Choroid plexus epithelial cell (primary cell): ENCODE measurements around the gene KIAA1755.
"Not testable (repeated sequence)": the region's sequence is repeated elsewhere in the genome, so short reads cannot be mapped to it uniquely, and the experiment has no call there.

Experiments
- DNase-seq: peaks from one replicate; pipeline ENCODE4 v3.0.0-alpha.2; 2010; ENCODE audit warnings: low read depth
- H3K4me3 ChIP-seq: 2 replicates; pipeline ENCODE4 v1.5.1; 2011; ENCODE audit warnings: low read depth, mild to moderate bottlenecking, control low read depth, low read length, moderate library complexity
- CTCF ChIP-seq: conservative IDR thresholded peaks from 2 replicates; pipeline ENCODE4 v1.5.1; 2011; ENCODE audit warnings: low read depth, mild to moderate bottlenecking, control low read depth, inconsistent platforms, low read length, moderate library complexity

Gene KIAA1755

GRCh38 chr20:38248133-38248532 is 12.4 kb downstream of the KIAA1755 start:
- H3K4me3 ChIP-seq = no peak overlapping the region
- no peak for DNase-seq
- TF ChIP-seq CTCF = no peak

- DNase-seq, H3K4me3 ChIP-seq: not testable (repeated sequence)
These were observed 12.8 kb downstream of the KIAA1755 start for GRCh38 chr20:38247725-38248124.

GRCh38 chr20:38247166-38247509 is 13.4 kb downstream of the KIAA1755 start:
- TF ChIP-seq CTCF = no peak
- H3K4me3 ChIP-seq = no peak overlapping the region
- no peak for DNase-seq

GRCh38 chr20:38246357-38247165 is 14.0 kb downstream of the KIAA1755 start:
- TF ChIP-seq CTCF = no peak
- H3K4me3 ChIP-seq = no peak overlapping the region
- DNase-seq = peak; percentile 37

GRCh38 chr20:38245753-38246152 is 14.8 kb downstream of the KIAA1755 start:
- TF ChIP-seq CTCF = no peak
- no peak overlapping the region for H3K4me3 ChIP-seq
- no peak for DNase-seq

- no peak for DNase-seq
- no peak overlapping the region for H3K4me3 ChIP-seq
- TF ChIP-seq CTCF = no peak
These were observed 16.9 kb downstream of the KIAA1755 start for GRCh38 chr20:38243709-38244020.

- peak; percentile 51 for DNase-seq
- no peak overlapping the region for H3K4me3 ChIP-seq
- peak; percentile 75 for TF ChIP-seq CTCF
These were observed 17.5 kb downstream of the KIAA1755 start for GRCh38 chr20:38242848-38243708.
